LNCAP (cell line): ENCODE results near the gene SUPT3H.

Experiments used
- TF ChIP-seq, protein P1 (sequence below): fragments of 450-650 bp; IDR thresholded peaks from 2 replicates; pipeline ENCODE4 v1.5.1; 2017; ENCODE audit warnings: mild to moderate bottlenecking

Gene SUPT3H

DNA sequence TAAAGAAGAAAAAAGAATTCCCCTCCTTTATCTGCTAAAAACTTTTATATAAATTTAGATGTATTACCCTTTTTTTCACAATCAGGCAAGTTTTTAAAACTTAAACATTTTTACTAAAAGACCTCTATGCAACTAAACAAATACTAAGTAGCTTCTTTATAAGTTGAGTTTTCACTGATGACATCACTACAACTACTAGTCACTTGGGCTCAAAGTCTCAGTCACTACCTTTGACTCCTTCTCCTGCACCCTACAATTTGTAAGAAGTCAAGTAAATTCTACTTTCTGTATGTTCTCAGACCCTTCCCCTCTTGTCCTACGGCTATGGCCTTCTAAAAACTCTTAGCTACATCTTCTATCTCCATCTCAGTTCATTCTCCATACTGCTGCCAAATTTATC lies 11.2 kb downstream of the SUPT3H start:
- TF ChIP-seq, protein P1, sequence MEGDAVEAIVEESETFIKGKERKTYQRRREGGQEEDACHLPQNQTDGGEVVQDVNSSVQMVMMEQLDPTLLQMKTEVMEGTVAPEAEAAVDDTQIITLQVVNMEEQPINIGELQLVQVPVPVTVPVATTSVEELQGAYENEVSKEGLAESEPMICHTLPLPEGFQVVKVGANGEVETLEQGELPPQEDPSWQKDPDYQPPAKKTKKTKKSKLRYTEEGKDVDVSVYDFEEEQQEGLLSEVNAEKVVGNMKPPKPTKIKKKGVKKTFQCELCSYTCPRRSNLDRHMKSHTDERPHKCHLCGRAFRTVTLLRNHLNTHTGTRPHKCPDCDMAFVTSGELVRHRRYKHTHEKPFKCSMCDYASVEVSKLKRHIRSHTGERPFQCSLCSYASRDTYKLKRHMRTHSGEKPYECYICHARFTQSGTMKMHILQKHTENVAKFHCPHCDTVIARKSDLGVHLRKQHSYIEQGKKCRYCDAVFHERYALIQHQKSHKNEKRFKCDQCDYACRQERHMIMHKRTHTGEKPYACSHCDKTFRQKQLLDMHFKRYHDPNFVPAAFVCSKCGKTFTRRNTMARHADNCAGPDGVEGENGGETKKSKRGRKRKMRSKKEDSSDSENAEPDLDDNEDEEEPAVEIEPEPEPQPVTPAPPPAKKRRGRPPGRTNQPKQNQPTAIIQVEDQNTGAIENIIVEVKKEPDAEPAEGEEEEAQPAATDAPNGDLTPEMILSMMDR = no peak

DNA sequence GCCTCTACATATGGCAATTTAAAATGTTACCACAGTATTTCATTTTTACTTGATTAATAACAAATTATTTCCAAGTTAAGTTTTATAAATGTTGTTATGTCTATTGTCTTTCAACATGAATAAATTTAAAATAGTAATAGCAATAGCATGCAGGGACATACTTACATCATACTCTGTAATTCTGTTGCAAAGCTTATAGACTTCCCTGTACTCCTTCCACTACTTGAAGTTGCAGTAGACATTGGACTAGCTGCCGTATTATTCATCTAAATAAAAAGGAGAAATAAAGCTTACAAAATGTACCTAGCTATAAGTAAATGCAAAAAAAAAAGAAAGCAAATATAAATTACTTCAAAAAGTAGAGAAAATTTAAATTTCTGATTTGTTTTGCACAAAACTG lies 12.7 kb downstream of the SUPT3H start:
- TF ChIP-seq, protein P1 = no peak

DNA sequence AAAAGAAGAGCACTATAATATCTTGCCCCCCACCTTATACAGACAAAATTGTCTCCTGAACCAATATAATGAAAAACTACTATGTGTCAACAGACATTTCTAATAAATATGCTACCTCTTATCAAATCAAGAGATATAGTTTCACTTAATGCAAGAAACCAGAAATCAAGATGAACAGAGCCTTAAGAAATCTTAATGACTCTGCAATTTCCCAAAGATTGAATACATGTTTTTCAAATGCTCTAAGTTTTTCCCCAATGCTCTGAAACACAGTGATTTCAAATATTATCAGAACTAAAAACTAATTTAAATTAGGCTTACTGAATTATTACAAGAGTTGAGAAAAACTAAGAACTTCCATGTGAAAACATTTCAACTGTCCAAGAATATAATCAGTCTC lies 13.3 kb downstream of the SUPT3H start:
- TF ChIP-seq, protein P1 = no peak

DNA sequence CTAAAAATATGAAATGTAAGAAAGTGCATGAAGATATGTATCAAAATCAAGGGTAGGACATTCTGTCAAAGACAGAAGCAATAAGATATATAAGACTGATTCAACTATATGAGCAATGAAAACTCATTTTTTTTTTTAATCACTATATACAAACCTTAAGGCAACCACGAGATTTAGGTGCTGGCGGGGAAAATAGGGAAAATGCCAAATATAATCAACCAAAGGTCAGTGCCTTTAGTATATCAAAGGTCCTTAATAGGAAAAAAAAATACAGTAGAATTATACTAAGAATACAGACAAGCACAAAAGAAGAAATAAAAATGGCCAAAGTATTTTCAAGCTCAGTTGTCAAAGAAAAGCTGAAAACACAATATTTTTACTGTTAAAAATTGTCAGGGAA lies 24.1 kb downstream of the SUPT3H start:
- TF ChIP-seq, protein P1 = no peak

DNA sequence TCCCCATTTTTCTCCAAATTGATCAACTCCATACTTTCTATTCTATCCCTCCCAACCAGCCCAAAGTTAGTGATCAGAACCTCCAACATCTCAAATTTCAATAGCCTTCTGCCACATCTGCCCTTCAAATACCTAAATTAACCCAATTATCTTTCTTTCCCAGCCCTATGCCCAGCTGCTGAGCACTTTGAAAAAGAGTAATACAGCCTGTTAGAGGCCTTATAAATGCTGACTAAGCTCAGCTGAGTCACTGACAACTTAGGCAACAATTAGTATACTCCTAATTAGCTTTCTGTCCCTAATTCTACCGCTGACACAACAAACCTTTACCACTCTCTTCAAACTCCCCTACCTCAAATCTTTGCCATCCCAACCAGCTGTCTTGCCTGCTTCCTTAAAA lies 26.1 kb downstream of the SUPT3H start:
- TF ChIP-seq, protein P1 = no peak

DNA sequence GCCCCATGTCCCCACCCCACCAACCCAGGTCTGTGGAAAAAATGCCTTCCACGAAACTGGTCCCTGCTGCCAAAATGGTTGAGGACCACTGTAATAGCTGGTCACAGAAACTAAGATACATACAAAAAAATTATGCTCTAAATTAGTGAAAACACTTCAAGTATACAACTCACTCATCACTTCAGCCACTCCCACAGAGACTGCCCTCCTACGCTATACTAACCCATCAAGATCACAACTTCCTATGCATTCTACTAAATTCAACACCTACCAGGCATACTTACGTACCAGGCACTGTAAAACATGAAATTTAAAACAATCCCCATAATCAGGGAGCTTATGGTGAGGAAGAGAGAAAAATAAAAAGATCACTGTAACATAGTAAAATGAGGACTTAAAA lies 26.7 kb downstream of the SUPT3H start:
- TF ChIP-seq, protein P1 = no peak

DNA sequence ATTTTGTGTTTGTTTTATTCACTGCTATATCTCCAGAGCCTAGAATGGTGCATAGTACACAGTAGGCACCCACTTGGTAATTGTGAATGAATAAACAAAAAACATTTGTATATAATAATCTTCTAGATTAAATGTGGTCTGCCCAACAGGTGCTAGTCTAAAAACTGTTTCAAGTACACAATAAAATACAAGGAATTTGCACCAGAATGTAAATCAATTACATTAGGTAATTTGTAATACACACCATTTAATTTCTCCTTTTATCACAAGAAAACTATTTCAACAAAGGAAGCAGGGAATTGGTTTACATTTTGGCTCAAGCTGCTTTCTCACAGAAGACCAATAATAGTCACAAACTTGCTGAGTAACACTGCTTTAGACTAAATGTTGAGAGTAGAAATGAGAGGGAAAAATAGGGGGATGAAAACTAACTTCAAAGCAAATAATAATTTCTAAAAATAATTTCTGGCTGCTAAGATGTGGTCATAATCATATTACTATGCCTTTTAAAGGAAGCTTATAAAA lies 27.5 kb downstream of the SUPT3H start:
- TF ChIP-seq, protein P1 = no peak

DNA sequence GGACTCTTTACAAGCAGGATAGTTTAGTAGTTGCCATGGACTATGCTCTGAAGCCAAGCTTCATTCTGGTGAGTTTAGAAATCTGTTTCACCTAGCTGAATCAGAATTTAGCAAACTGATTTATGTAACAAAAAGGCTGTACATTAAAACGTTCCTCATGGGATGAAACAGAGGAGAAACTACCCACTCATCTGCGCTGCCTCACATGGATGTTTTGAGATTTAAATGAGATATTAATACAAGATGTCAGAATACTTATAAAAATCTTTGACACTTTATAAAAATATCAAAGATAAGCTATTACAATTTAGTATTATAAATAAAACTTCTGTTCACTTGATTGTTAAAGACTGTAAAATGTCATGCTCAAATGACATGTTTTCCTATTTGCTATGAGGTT lies 32.8 kb downstream of the SUPT3H start:
- TF ChIP-seq, protein P1 = no peak
